ENCODE results near the gene SEC61A2.
A peak's percentile ranks its signal among the peaks of the same experiment; 100 is the strongest.

DNA sequence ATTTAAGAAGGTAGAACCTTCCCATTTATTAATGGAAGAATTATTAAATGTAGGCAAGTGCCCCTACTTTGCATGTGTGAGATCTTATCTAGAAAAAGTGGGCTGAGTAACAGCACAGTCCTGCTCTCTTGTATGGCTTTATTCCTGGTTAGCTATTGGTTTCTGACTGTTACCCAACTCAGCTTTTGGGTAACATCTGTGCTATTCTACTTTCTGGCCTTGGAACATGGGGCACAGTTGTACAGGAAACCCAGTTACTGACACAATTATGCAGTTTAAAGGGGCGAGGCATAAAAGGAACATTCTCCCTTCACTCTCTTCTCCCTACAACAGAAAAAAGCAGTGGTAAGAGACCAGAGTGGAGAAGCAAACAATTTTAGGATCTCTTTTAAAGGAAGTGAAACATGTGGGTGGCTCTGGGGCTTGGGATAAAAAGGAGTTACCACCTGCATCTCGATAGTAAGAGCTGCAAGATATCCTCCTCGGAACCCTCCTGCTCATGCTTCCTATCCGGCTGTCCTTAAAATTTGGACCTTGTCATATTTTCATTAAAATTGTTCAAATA, 50.2 kb downstream of the SEC61A2 start:
- TF ChIP-seq, protein P1, sequence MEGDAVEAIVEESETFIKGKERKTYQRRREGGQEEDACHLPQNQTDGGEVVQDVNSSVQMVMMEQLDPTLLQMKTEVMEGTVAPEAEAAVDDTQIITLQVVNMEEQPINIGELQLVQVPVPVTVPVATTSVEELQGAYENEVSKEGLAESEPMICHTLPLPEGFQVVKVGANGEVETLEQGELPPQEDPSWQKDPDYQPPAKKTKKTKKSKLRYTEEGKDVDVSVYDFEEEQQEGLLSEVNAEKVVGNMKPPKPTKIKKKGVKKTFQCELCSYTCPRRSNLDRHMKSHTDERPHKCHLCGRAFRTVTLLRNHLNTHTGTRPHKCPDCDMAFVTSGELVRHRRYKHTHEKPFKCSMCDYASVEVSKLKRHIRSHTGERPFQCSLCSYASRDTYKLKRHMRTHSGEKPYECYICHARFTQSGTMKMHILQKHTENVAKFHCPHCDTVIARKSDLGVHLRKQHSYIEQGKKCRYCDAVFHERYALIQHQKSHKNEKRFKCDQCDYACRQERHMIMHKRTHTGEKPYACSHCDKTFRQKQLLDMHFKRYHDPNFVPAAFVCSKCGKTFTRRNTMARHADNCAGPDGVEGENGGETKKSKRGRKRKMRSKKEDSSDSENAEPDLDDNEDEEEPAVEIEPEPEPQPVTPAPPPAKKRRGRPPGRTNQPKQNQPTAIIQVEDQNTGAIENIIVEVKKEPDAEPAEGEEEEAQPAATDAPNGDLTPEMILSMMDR (IDR thresholded peaks at IDR 0.05; ENCODE audit: insufficient read depth, low read length) = no peak
- peak; percentile 13; the same call in 1 of the 2 replicates for TF ChIP-seq SPI1 (IDR thresholded peaks at IDR 0.05; ENCODE audit: borderline replicate concordance, low read depth)
